ENCODE results near the gene EGFLAM. TPM values are rescaled to one million over a fixed set of nuclear protein-coding genes. Genes with fewer than 3 reads are reported as not detected.

Gene EGFLAM
- total RNA-seq, 1 donor from 2014 or later: 2.1 TPM

GRCh38 chr5:38347040-38347763, 88.8 kb downstream of the EGFLAM start:
- Histone ChIP-seq H3K36me3 (no peaks in the 10 kb centered on the region), H3K27ac (no peak overlapping the region), H3K4me1 (no peaks in the 10 kb centered on the region), H3K4me3 (no peak overlapping the region), H3K27me3 (peaks cover 5% of the 10 kb centered on the region), H3K9me3 (no peaks in the 10 kb centered on the region)
- intact Hi-C loops (cut with DNase I): no loop called here
- TF ChIP-seq CTCF (IDR thresholded peaks at IDR 0.05): no peak
- no peak for DNase-seq
- peak; percentile 37 for ATAC-seq

GRCh38 chr5:38347896-38348295, 89.5 kb downstream of the EGFLAM start:
- intact Hi-C loops (cut with DNase I): no loop called here
- H3K27me3 ChIP-seq: peaks cover 5% of the 10 kb centered on the region
- ATAC-seq (no peak), DNase-seq (no peak)
- no peaks in the 10 kb centered on the region for H3K9me3 ChIP-seq
- no peak for TF ChIP-seq CTCF (IDR thresholded peaks at IDR 0.05)
- no peak overlapping the region for H3K4me3 ChIP-seq
- H3K36me3 ChIP-seq: no peaks in the 10 kb centered on the region
- no peak overlapping the region for H3K27ac ChIP-seq
- H3K4me1 ChIP-seq: no peaks in the 10 kb centered on the region

GRCh38 chr5:38360323-38361061, 102.1 kb downstream of the EGFLAM start:
- no peaks in the 10 kb centered on the region for H3K36me3 ChIP-seq
- H3K9me3 ChIP-seq: no peaks in the 10 kb centered on the region
- H3K27me3 ChIP-seq: no peaks in the 10 kb centered on the region
- H3K4me3 ChIP-seq: no peak overlapping the region
- DNase-seq (no peak), ATAC-seq (no peak)
- intact Hi-C loops (cut with DNase I): no loop called here
- no peak for TF ChIP-seq CTCF (IDR thresholded peaks at IDR 0.05)
- no peaks in the 10 kb centered on the region for H3K4me1 ChIP-seq
- H3K27ac ChIP-seq: no peak overlapping the region

GRCh38 chr5:38362713-38363112, 104.4 kb downstream of the EGFLAM start:
- Histone ChIP-seq H3K9me3 (no peaks in the 10 kb centered on the region), H3K36me3 (no peaks in the 10 kb centered on the region), H3K27ac (no peak overlapping the region), H3K4me1 (no peaks in the 10 kb centered on the region), H3K4me3 (no peak overlapping the region), H3K27me3 (no peaks in the 10 kb centered on the region)
- ATAC-seq (no peak), DNase-seq (no peak)
- no peak for TF ChIP-seq CTCF (IDR thresholded peaks at IDR 0.05)
- intact Hi-C loops (cut with DNase I): no loop called here

- Histone ChIP-seq H3K9me3 (no peaks in the 10 kb centered on the region), H3K27ac (no peak overlapping the region), H3K4me1 (no peaks in the 10 kb centered on the region), H3K27me3 (no peaks in the 10 kb centered on the region), H3K36me3 (no peaks in the 10 kb centered on the region), H3K4me3 (no peak overlapping the region)
- TF ChIP-seq CTCF (IDR thresholded peaks at IDR 0.05): no peak
- no peak for DNase-seq
- intact Hi-C loops (cut with DNase I): no loop called here
- ATAC-seq: no peak
Measured at GRCh38 chr5:38364825-38365224, 106.5 kb downstream of the EGFLAM start.
